K562 (cell line): ENCODE data around the gene APLP1. TPM values are rescaled to one million over a fixed set of nuclear protein-coding genes. Genes with fewer than 3 reads are reported as not detected.

Experiments
- ATAC-seq: fragments of 200-7000 bp; cut with Tn5 transposase; 3 replicates; pipeline ENCODE4 v1.9.1; 2020; ENCODE audit warnings: moderate library complexity
- BruUV-seq: library from RNA; stranded (reverse); fragments of 400-500 nt; replicated peaks from 2 replicates; lab custom pipeline; 2021; lab: Mats Ljungman, UMichigan
- CTCF ChIA-PET: fragments of 300-600 bp; formaldehyde crosslinking; extraction: SDS; loops from one replicate; lab custom pipeline; 2021; ENCODE audit warnings: low intra/inter-chr PET ratio; lab: Yijun Ruan, JAX
- POLR2A ChIA-PET: fragments of 300-600, 350-650 bp; sonication (Branson Sonifier 250); formaldehyde crosslinking; extraction: SDS; loops from one replicate; lab custom pipeline; 2021; ENCODE audit warnings: antibody characterized with exemption, inconsistent platforms; lab: Yijun Ruan, JAX
- DNase-seq, 4 experiments: peaks; one replicate each; pipeline versions ENCODE4 v3.0.0 to v3.0.0-alpha.2; 2011 to 2018; ENCODE audit warnings: low spot score in 3 of 4, mixed read lengths in 3 of 4; ENCODE audit errors: extremely low read depth in 1 of 4
- FAIRE-seq: peaks from 2 replicates; lab custom pipeline; 2011; peaks lifted over from hg19 to GRCh38; lab: Jason Lieb, UNC
- H2AFZ ChIP-seq: 2 replicates; pipeline ENCODE4 v1.6.0; 2011; ENCODE audit warnings: low read depth, low read length, control low read depth, inconsistent platforms
- H3K27ac ChIP-seq: fragments of 200-600 bp; 3 replicates; pipeline ENCODE4 v1.8.0; 2011; ENCODE audit warnings: low read depth, mild to moderate bottlenecking, control low read depth, inconsistent platforms, low read length, moderate library complexity, mixed read lengths; ENCODE audit errors: extremely low read depth
- H3K27me3 ChIP-seq, 2 experiments: fragments of 300-600 bp in 1 of 2; 2 replicates in 1 of 2; 3 replicates in 1 of 2; pipeline versions ENCODE4 v1.6.0 to v1.8.0; 2011; ENCODE audit warnings: inconsistent platforms in 2 of 2, low read length in 2 of 2, mild to moderate bottlenecking in 1 of 2, mixed read lengths in 1 of 2, moderate library complexity in 1 of 2; ENCODE audit not compliant: control insufficient read depth in 2 of 2, insufficient read depth in 2 of 2
- H3K36me3 ChIP-seq: fragments of 300-600 bp; 3 replicates; pipeline ENCODE4 v1.8.0; 2011; ENCODE audit warnings: mild to moderate bottlenecking, low read length, inconsistent platforms; ENCODE audit not compliant: control insufficient read depth, insufficient read depth
- H3K4me1 ChIP-seq, 2 experiments: fragments of 200-600 bp in 1 of 2; replicated peaks in 1 of 2; 2 replicates in 1 of 2; 3 replicates in 1 of 2; pipeline versions ENCODE4 v1.5.1 to v1.8.0; 2011; ENCODE audit warnings: inconsistent platforms in 2 of 2, low read length in 2 of 2, mild to moderate bottlenecking in 1 of 2, mixed read lengths in 1 of 2, moderate library complexity in 1 of 2; ENCODE audit not compliant: control insufficient read depth in 2 of 2, insufficient read depth in 2 of 2
- H3K4me2 ChIP-seq: 2 replicates; pipeline ENCODE4 v1.6.1; 2011; ENCODE audit warnings: low read length, control low read depth, inconsistent platforms, mixed read lengths; ENCODE audit not compliant: insufficient read depth
- H3K4me3 ChIP-seq: fragments of 200-600 bp; sonication (generic), shearing (Covaris generic); 2 replicates; pipeline ENCODE4 v1.5.1; 2016; ENCODE audit warnings: control low read depth, inconsistent platforms
- H3K79me2 ChIP-seq: fragments of 200-600 bp; 3 replicates; pipeline ENCODE4 v1.8.0; 2011; ENCODE audit warnings: low read length, inconsistent platforms; ENCODE audit not compliant: control insufficient read depth, insufficient read depth
- H3K9ac ChIP-seq, 2 experiments: 2 replicates each; pipeline versions ENCODE4 v1.6.0 to v1.6.1; 2011; ENCODE audit warnings: low read depth in 2 of 2, low read length in 2 of 2, control low read depth in 1 of 2, inconsistent platforms in 1 of 2, mild to moderate bottlenecking in 1 of 2, mixed read lengths in 1 of 2; ENCODE audit not compliant: insufficient read depth in 1 of 2
- H3K9me1 ChIP-seq: one replicate; pipeline ENCODE4 v1.6.0; 2011; ENCODE audit warnings: inconsistent platforms, mild to moderate bottlenecking, low read length, moderate library complexity; ENCODE audit not compliant: control insufficient read depth, insufficient read depth
- H3K9me3 ChIP-seq: replicated peaks from 2 replicates; pipeline ENCODE4 v1.5.1; 2011; ENCODE audit warnings: low read depth, low read length, inconsistent platforms; ENCODE audit not compliant: control insufficient read depth, insufficient read depth
- H4K20me1 ChIP-seq: replicated peaks from 2 replicates; pipeline ENCODE4 v1.6.1; 2011; ENCODE audit warnings: low read length, inconsistent platforms, mixed read lengths; ENCODE audit not compliant: control insufficient read depth, insufficient read depth
- KDM5B ChIP-seq: fragments of 200-600 bp; sonication (generic); IDR thresholded peaks from 2 replicates; pipeline ENCODE4 v1.6.1; 2012; ENCODE audit warnings: low read depth, mild to moderate bottlenecking, moderate library complexity, low read length, control low read depth, inconsistent platforms; ENCODE audit not compliant: insufficient replicate concordance
- MEIS2 ChIP-seq: fragments of 450-650 bp; IDR thresholded peaks from 2 replicates; pipeline ENCODE4 v1.6.1; 2014; ENCODE audit warnings: mild to moderate bottlenecking; ENCODE audit not compliant: partially characterized antibody
- YY1 ChIP-seq, 3 experiments: IDR thresholded peaks; 2 replicates each; pipeline ENCODE4 v1.6.1; 2011; ENCODE audit warnings: low read length in 2 of 3, mild to moderate bottlenecking in 2 of 3, moderate library complexity in 2 of 3, borderline replicate concordance in 1 of 3, control low read depth in 1 of 3, low read depth in 1 of 3; ENCODE audit not compliant: insufficient read depth in 3 of 3, insufficient replicate concordance in 2 of 3, control insufficient read depth in 1 of 3, insufficient read length in 1 of 3; ENCODE audit errors: extremely low read depth in 1 of 3
- WGBS: fragments of 100-300 bp; shearing (Covaris generic); methylation state at CpG from one replicate; pipeline ENCODE4 v1.1.6; 2016; ENCODE audit warnings: low coverage, mixed read lengths; ENCODE audit not compliant: insufficient coverage; ENCODE audit errors: missing lambda C conversion rate; 5-methylcytosine and 5-hydroxymethylcytosine counted together
- in situ Hi-C: fragments of 300-500 bp; cut with MboI; formaldehyde crosslinking; loops from 4 replicates; pipeline ENCODE4 v1.15.0; 2018; ENCODE audit warnings: inconsistent platforms, mixed read lengths
- intact Hi-C: fragments of 100-400 bp; cut with micrococcal nuclease; formaldehyde crosslinking; loops from 2 replicates; pipeline ENCODE4 v1.14.2; 2022
- polyA plus RNA-seq, 8 experiments: library from polyadenylated mRNA; depleted of rRNA in 4 of 8; stranded (reverse) in 5 of 8; unstranded in 3 of 8; fragments of >200 nt; fragmentation: Nextera tagmentation in 2 of 8; fragmentation: Illumina TruSeq in 1 of 8; extraction: Ambion mirVana in 2 of 8; extraction: Trizol in 1 of 8; gene quantifications; 2 replicates each; pipeline versions ENCODE4 v1.2.1 to v1.2.3, GENCODE V29; 2011 to 2014; ENCODE audit warnings: inconsistent platforms in 1 of 8, missing spikeins in 1 of 8
- total RNA-seq, 7 experiments: library from RNA; depleted of rRNA in 6 of 7; stranded (reverse); fragments of >200 nt in 6 of 7; fragmentation: Illumina TruSeq in 2 of 7; extraction: Trizol in 2 of 7; gene quantifications; 2 replicates each; pipeline versions ENCODE4 v1.2.1 to v1.2.3, GENCODE V29; 2011 to 2021; ENCODE audit warnings: low replicate concordance in 1 of 7

Gene APLP1
- total and polyA plus RNA-seq, 9 of the 15 experiments (the other 6 are each of a cell fraction or from before 2014, with no cell fraction given), result 0.69 to 9.9 (median 4.7) TPM

DNA sequence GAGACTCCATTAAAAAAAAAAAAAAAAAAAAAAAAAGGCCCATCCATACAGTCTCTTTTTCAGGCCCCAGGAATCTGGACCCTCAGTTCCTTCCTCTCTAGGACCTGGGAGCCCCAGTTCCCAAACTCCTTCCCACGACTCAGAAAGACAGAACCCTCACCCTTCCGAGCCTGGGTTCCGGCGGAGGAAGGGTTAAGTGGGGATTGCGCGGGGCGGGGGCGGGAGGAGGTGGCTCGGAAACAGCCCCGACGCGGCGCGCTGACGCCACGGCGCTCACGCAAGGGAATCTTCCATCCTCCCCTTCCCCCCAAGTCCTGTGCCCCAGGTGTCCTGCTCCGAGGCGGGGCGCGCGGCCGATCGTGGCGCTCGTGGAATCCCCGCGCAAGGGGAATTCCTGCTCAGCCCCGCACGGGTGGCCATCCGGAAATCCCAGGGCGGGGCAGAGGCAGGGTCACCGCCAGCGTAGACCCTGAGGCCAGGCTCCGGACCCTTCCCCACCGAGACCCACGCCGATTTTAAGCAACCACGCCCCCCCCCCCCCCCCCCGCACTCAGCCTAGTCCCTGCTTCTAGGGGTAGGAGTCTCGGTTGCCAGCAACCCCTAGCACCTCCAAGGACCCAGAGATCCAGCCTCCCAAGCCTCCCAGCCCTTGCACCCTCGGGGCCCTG, 31.3 kb downstream of the APLP1 start (continued):
- TF ChIP-seq KDM5B, result peak; percentile 21
- TF ChIP-seq, all 486 proteins: peak for 86

GRCh38 chr19:35901055-35901644, 32.8 kb downstream of the APLP1 start:
- Histone ChIP-seq H2AFZ (peak overlapping the region; percentile 84), H3K4me3 (no peak overlapping the region), H3K36me3 (peaks cover 21% of the 10 kb centered on the region; the same call in 1 of the 3 replicates), H3K9ac (peak overlapping the region in 1 of 2 experiments; percentile 95; a peak in 2 of 4 replicates), H3K9me3 (no peaks in the 10 kb centered on the region), H4K20me1 (no peaks in the 10 kb centered on the region), H3K4me1 (peaks cover 13 to 37% of the 10 kb centered on the region in 2 experiments; a peak in 4 of 5 replicates), H3K9me1 (no peaks in the 10 kb centered on the region), H3K4me2 (0 out of 2 replicates have a peak overlapping the region, but pooled peaks have one; percentile 95), H3K79me2 (peaks cover 19% of the 10 kb centered on the region; the same call in 2 of the 3 replicates), H3K27ac (no peak overlapping the region), H3K27me3 (no peaks in the 10 kb centered on the region)
- no peak for TF ChIP-seq MEIS2
- TF ChIP-seq YY1 (IDR thresholded peaks at IDR 0.05; ENCODE audit: borderline replicate concordance in 1 of 3, control insufficient read depth in 1 of 3, extremely low read depth in 1 of 3, insufficient read depth in 3 of 3, insufficient read length in 1 of 3, insufficient replicate concordance in 2 of 3, low read depth in 1 of 3, low read length in 2 of 3), result no peak
- ChIA-PET POLR2A (interaction anchor here (0.6 to 1.2 kb wide), 3 partner anchors 9 to 32 kb away, joined by 3 to 4 read pairs (median 3); no protein-coding TSS in a partner anchor), CTCF (no interaction called here)
- FAIRE-seq (no peak), ATAC-seq (no peak), DNase-seq (no peak)
- intact Hi-C loops (no loop called here), in situ Hi-C loops (no loop called here)
- BruUV-seq, result no TSS peak
- 44% methylated on average over 1 of the region's 2 CpGs for WGBS
